Activated T-cell treated with anti-CD3 and anti-CD28 coated beads, Interleukin-2, amount 50 U/mL, for 24 hours (primary cell): Measurements from ENCODE around the gene MUC2.
A peak's percentile ranks its signal among the peaks of the same experiment; 100 is the strongest.

Experiments used
- DNase-seq: peaks from one replicate; pipeline ENCODE4 v3.0.0-alpha.2; 2020
- H3K27ac Mint-ChIP-seq: 2 replicates; pipeline ENCODE4 v1.8.0; 2020; ENCODE audit warnings: mild to moderate bottlenecking, mixed read lengths
- H3K27me3 Mint-ChIP-seq: 2 replicates; pipeline ENCODE4 v1.8.0; 2020; ENCODE audit warnings: mixed read lengths
- H3K36me3 Mint-ChIP-seq: 2 replicates; pipeline ENCODE4 v1.8.0; 2020; ENCODE audit warnings: low read depth, mixed read lengths
- H3K4me1 Mint-ChIP-seq: 2 replicates; pipeline ENCODE4 v1.8.0; 2020; ENCODE audit warnings: low read depth, mixed read lengths
- H3K4me3 Mint-ChIP-seq: 2 replicates; pipeline ENCODE4 v1.8.0; 2020; ENCODE audit warnings: mild to moderate bottlenecking, moderate library complexity, mixed read lengths
- H3K9me3 Mint-ChIP-seq: 2 replicates; pipeline ENCODE4 v1.8.0; 2020; ENCODE audit warnings: mixed read lengths

Gene MUC2

DNA sequence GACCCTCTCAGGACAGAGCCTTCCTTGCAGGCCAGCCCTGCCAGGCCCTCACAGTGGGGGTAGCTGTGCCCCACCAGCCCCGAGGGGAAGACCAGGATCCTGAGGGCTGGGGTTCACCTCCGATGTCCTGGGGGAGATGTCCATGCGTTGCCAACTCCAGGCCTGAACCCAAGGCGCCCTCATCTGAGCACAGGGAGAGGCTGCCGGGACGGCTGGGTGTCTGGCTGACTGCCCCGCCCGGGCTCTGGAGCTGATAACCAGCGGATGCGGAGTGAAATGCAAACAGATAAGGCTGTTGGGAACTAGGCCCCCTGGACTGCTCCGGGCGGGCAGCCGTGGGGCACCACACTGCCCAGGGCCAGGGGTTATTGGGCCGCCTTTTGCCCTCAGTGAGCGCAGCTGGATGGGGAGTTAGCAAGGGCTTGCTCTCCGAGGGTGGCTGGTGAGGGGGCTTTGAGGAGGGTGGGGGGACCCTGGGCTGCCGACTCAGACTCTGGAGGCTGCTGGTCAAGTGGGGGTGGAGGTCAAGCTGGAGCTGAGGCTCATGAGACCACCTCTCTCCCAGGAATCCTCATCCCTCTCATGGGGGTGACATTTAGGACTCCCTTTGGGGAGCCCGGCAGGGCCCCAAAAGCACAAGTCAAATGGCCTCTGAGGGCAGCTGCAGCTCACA, 32.6 kb upstream of the MUC2 start:
- Mint-ChIP-seq H3K9me3 (no peaks in the 10 kb centered on the region), H3K4me1 (no peaks in the 10 kb centered on the region), H3K27me3 (peaks cover 7% of the 10 kb centered on the region), H3K4me3 (no peak overlapping the region), H3K27ac (no peak overlapping the region), H3K36me3 (no peaks in the 10 kb centered on the region)
- no peak for DNase-seq

DNA sequence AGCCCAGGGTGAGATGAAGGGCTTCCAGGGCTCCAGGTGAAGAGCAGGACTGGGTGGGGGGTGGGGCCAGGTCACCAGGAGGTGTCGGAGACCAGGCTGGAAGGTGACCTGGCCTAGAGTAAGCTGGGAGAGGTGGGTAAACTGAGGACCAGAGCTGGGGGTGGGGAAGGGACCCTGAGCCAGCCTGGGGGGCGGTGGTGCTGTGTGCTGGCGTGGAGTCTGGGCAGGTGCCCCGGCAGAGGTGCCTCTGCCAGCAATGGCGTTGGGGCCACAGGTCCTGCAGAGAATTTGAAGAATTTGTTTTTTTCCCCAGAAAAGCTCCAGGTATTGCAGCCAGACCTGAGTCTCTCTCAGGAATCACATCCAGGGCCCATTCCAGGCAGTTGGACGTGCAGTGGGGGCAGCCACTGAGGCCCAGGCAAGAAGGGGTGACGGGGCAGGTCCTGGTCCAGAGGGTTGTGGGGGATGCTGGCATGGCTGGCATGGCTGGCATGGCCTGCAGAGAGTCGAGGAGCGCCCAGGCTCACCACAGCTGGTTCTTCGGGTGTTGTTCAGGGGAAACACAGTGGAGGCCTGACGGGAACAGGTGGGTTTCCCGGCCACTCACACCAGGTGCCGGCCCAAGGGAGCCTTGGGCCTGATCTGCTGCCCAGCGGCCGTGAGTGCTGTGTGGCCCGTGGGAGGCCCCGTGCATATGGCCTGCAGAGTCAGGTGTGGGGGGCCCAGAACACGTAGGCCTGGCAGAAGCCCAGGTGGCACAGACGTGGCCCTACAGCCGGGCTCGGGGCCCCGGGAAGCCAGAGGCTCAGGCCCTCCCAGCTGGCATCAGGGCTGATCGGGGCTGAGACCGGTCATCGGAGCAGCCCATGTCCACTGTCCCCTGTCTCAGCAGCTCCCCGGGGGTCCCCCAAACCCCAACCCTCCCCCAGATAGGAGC, 31.8 kb upstream of the MUC2 start:
- Mint-ChIP-seq H3K27ac (no peak overlapping the region), H3K4me3 (no peak overlapping the region), H3K36me3 (no peaks in the 10 kb centered on the region), H3K4me1 (no peaks in the 10 kb centered on the region), H3K27me3 (peaks cover 12% of the 10 kb centered on the region), H3K9me3 (no peaks in the 10 kb centered on the region)
- no peak for DNase-seq

DNA sequence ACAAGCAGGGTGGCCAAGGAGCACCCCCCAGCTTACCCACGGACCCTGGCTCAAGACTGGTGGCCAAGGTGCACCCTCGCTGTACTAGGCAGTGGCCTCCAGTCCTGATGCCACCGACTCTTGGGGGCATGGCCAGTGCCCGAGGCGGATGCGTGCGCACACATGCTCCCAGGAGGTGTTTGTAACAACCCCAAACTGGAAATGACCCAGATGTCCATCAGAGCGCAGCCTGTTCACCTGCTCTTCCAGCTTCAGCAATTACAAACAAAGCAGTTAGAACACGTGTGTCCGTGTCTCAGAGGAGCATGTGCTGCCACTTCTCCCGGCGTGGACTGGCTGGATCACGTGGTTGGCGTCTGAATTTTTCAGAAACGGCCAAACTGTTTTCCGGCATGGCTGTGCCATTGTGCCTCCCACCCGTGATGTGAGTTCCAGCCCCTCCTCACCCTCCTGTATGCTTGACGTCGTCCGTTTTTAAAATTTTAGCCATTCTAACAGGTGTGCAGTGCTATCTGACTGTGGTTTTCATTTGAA, 31.0 kb upstream of the MUC2 start:
- no peak for DNase-seq
- no peak overlapping the region for H3K27ac Mint-ChIP-seq
- H3K4me3 Mint-ChIP-seq, result no peak overlapping the region
- H3K4me1 Mint-ChIP-seq, result no peaks in the 10 kb centered on the region
- peaks cover 15% of the 10 kb centered on the region for H3K27me3 Mint-ChIP-seq
- H3K9me3 Mint-ChIP-seq, result no peaks in the 10 kb centered on the region
- no peaks in the 10 kb centered on the region for H3K36me3 Mint-ChIP-seq

DNA sequence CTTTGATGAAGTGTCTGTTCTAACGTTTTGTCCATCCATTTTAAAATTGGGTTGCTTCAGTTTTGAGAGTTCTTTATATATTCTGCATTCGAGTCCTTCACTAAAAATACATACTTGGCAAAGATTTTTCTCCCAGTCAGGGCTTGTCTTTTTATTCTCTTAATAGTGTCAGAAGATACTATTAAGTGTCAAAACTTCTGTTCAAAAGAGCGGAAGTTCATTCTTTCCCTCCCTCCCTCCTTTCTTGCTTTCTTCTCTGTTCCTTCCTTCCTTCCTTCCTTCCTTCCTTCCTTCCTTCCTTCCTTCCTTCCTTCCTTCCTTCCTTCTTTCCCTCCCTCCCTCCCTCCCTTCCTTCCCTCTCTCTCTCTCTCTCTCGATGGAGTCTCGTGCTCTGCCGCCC, 30.5 kb upstream of the MUC2 start:
- H3K36me3 Mint-ChIP-seq, result no peaks in the 10 kb centered on the region
- no peaks in the 10 kb centered on the region for H3K4me1 Mint-ChIP-seq

DNA sequence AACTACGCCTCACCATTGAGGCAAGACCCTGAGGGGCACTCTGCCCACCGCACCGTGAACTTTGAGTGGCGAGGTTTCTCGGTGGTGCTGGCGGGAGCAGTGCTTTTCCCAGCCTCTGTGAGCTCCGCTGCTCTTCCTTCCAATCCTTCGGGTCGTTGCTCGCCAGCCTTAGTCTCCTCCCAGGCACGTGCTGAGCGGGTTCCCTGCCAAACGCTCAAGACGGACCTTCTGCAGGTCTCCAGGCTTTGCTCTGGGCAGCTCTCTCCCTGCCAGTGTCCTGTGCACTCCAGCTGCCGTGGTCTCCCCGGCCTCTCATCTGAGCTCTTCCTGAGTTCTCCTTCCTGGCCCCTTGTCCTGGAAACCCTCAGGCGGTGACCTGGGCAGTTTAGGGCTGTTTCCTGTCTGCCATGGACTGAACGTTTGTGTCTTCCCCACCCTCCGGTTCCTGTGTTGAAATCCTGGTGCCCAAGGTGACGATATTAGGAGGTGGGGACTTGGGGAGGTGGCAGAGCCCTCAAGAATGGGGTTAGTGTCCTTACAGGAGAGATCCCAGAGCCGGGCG, 27.0 kb upstream of the MUC2 start:
- Mint-ChIP-seq H3K27ac (no peak overlapping the region), H3K4me3 (no peak overlapping the region), H3K27me3 (peaks cover 19% of the 10 kb centered on the region), H3K9me3 (no peaks in the 10 kb centered on the region), H3K36me3 (no peaks in the 10 kb centered on the region), H3K4me1 (peaks cover 2% of the 10 kb centered on the region)
- DNase-seq, result peak; percentile 19

More for the DNA sequence above, 30.5 kb upstream of the MUC2 start:
- no peaks in the 10 kb centered on the region for H3K9me3 Mint-ChIP-seq
- DNase-seq, result no peak
- H3K27ac Mint-ChIP-seq, result no peak overlapping the region
- H3K27me3 Mint-ChIP-seq, result peaks cover 17% of the 10 kb centered on the region
- H3K4me3 Mint-ChIP-seq, result no peak overlapping the region

DNA sequence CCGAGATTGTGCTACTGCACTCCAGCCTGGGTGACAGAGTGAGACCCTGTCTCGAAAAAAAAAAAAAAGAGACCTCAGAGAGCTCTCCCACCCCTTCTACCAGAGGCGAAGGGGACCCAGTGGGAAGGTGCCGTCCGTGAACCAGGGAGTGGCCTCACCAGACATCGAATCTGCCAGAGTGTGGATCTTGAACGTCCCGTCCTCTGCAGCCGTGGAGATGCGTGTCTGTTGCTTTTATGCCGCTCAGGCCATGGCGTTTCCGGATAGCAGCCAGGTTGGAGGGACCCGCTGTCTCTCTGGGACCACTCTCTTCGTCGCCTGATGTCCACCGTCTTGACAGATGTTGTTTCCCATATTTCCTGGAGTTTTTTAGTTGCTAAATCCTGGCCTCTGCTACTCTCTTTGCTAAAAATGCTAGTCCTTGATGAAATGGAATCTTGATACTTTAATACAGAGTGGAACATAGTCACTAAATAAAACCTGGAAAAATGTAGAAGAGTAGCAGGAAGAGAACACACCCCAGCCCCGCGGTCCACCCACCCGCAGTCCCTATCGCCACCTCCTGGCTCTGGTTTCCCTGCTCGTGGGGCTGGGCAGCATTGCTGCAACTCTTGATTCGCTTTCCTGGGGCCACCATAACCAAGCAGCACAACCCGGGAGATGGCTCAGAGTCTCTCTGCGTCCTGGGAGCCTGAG, 26.2 kb upstream of the MUC2 start:
- Mint-ChIP-seq H3K27ac (no peak overlapping the region), H3K27me3 (peaks cover 19% of the 10 kb centered on the region), H3K4me3 (no peak overlapping the region), H3K4me1 (peaks cover 2% of the 10 kb centered on the region), H3K36me3 (no peaks in the 10 kb centered on the region), H3K9me3 (no peaks in the 10 kb centered on the region)
- no peak for DNase-seq

DNA sequence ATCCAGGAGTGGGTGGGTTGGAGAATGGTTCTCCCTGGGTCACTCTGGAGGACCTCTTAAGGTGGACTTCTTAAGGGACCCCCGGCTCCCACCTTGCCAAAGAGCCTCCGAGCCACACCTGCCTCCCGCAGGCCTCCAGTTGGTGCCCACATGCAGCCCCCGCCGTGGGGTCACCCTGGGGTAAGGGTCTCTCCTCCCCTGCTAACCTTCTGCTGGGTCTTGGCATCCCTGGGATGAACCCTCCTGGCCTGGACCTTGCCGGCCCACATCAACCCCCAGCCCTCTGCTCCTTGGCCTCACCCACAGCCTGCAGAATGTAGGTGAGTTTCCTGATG, 25.6 kb upstream of the MUC2 start:
- no peaks in the 10 kb centered on the region for H3K9me3 Mint-ChIP-seq
- H3K27me3 Mint-ChIP-seq, result peaks cover 19% of the 10 kb centered on the region
- H3K27ac Mint-ChIP-seq, result no peak overlapping the region
- DNase-seq, result peak; percentile 11
- no peak overlapping the region for H3K4me3 Mint-ChIP-seq
- peaks cover 2% of the 10 kb centered on the region for H3K4me1 Mint-ChIP-seq
- no peaks in the 10 kb centered on the region for H3K36me3 Mint-ChIP-seq

DNA sequence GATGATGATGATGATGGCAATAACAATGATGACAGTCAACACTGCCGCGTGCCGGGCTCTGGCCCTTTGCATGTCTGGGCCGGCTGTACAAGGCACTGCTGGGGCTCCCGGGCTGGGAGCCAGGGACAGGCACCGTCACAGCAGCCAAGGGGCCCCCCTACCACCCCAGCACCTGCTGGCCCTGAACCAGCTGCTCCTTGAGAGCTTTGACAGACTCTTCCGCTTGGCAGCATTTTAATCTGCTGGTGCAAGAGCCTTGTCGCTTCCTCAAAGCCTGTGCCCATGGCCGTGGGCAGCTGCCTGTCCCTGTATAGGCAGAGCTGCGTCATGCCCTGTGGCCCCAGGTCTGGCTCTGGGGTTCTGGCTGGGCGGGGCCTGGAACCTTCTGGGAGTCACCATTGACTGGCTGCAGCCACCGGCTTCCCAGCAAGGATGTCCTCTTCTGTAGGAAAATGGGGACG, 25.2 kb upstream of the MUC2 start:
- H3K4me3 Mint-ChIP-seq, result no peak overlapping the region
- DNase-seq, result peak; percentile 23
- peaks cover 2% of the 10 kb centered on the region for H3K4me1 Mint-ChIP-seq
- H3K27ac Mint-ChIP-seq, result no peak overlapping the region
- H3K9me3 Mint-ChIP-seq, result no peaks in the 10 kb centered on the region
- no peaks in the 10 kb centered on the region for H3K36me3 Mint-ChIP-seq
- peaks cover 19% of the 10 kb centered on the region for H3K27me3 Mint-ChIP-seq

DNA sequence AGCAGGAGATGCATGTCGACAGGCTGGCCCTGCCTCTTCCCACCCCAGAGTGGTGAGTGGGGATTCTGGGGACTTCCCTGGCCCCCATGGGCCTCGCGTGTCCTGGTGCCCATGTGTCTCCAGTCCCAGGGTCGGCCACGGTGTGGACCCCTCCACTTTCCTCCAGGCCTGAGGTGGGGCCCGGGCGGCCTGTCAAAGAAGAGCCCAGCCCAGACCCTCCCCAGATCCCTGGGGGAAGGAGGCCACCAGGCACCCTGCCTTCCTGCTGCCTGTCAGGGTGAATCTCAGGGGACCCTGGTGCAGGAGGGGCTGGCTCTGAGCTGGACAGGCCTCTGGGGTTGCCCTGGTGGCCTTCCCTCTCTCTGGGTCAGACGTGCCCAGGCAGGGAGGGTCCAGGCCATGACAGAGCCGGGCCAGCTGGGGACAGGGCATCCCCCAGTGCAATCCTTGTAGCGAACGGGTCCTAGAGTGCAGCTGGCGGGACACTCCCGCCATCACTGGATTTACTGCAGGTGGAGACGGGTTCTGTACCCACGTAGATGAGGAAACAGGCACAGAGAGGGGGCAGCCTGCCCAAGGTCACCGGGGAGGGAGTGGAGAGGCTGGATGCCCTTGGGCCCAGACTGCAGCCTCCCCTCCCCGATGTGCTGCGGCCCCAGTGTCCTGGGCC, 24.6 kb upstream of the MUC2 start:
- Mint-ChIP-seq H3K9me3 (no peaks in the 10 kb centered on the region), H3K27me3 (peaks cover 19% of the 10 kb centered on the region), H3K4me3 (no peak overlapping the region), H3K27ac (no peak overlapping the region), H3K4me1 (peaks cover 2% of the 10 kb centered on the region), H3K36me3 (no peaks in the 10 kb centered on the region)
- peak; percentile 25 for DNase-seq

DNA sequence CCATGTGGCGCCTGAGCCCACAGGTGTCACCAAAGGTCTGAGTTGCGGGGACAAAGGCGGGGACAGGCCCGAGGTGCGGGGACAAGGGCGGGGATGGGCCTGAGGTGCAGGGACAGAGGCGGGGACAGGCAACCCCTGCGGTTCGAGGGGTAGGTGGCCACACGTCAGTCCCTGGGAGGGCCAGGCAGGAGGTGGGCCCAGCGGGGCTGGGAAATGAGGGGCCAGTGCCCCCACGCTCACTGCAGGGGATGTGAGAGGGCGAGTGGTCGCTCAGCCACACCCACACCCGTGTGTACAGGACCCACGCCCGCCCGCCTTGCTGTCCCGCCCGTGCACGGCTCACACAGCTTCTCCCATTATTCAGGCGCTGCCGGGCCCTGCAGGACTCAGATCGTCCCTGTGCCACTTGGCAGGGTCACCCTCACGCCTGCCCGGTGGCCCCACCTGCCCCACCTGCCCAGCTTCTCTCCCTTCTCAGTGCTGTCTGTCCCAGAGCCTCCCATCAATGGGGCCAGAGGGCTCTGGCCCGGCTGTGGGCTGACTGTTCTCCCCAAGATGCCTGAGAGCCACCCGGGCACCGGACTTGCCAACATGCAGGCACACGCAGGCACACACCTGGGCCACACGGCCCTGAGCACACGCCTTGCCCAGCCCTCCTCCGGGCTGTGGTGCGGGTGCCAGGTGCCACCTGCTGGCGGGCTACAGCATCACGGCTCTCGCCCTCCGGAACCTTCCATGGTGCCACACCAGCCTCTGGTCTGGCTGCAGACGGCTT, 23.9 kb upstream of the MUC2 start:
- H3K4me1 Mint-ChIP-seq, result peaks cover 2% of the 10 kb centered on the region
- H3K27ac Mint-ChIP-seq, result no peak overlapping the region
- peak; percentile 85 for DNase-seq
- H3K4me3 Mint-ChIP-seq, result no peak overlapping the region
- H3K9me3 Mint-ChIP-seq, result no peaks in the 10 kb centered on the region
- H3K27me3 Mint-ChIP-seq, result peaks cover 19% of the 10 kb centered on the region
- H3K36me3 Mint-ChIP-seq, result no peaks in the 10 kb centered on the region

DNA sequence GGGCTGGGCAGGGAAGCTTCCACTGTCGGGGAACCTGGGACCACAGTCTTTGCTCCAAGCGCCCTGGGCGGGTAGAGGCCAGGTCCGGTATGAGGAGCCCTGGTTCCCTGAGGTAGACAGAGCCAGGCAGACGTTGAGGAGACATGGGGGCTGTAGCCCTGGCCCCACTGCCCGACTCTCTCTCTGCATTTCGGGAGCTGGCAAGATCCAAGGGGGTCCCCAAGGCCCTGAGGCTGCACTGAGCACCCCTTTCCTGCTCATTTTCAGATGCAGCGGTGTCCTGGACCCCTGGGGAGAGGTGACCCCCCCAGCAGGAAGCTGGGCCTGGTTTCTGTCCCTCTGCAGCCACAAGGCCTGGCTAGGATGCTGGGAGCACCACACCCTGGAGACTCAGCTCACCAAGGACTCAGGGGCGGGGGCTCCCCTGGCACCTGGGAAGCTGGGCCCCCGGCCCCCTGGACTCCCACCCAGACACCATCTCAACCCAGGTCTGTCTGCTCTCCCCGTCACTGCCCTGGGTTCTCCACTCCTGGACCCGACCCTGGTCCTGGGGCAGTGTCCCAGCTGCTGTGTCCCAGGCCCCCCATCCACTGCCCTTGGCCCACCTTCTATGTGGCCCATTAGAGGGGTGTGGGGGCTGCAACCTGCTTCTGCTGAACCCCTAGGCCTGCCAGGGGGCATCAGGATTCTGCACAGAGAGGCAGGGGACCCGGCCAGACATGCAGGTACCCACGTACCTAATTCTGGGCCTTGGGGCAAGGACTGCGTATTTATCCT, 23.1 kb upstream of the MUC2 start:
- Mint-ChIP-seq H3K36me3 (no peaks in the 10 kb centered on the region), H3K4me3 (no peak overlapping the region), H3K27ac (no peak overlapping the region), H3K27me3 (peaks cover 19% of the 10 kb centered on the region), H3K9me3 (no peaks in the 10 kb centered on the region), H3K4me1 (peaks cover 2% of the 10 kb centered on the region)
- no peak for DNase-seq

DNA sequence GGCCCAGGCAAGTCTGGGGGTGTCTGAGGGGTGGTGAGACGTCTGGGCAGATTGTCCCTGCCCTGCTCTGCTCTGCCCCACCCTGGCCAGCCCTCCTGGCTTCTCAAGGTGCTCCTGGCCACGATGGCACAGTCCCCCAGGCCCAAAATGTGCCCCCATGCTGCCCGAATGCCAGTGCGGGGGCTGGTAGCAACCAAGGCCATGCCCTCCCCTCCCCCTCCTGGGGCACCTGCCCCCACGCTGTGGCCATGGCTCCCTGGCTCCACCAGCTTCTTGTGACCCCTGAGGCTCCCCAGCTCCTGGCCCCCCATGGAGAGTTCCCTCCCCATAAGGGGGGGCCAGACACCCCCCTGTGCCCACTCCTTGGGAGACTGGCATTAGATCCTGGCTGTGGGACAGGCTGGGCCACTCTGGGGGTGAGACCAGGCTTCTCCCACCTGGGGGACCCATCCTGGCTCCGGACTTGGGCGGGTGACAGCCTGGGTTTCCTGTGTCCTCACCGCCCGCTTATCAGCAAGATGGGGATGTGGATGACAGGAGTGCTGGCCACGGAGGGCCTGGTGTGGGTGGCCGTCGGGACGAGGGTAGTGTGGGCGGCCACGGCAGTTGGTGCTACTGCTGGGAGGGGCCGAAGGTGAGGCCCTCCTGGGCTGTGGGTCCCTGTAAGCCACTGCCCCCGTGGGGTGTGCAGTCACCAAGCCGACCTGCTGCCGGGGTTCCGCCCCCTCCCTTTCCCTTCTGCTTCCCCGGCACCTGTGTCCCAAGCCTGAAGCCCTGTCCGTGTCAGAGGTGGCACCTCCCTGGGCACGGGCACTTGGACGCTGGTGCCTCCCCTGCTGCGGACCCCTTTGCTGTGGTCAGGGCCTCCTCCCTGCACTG, 22.3 kb upstream of the MUC2 start:
- H3K4me1 Mint-ChIP-seq, result peaks cover 2% of the 10 kb centered on the region

More for the DNA sequence above, 22.3 kb upstream of the MUC2 start:
- no peaks in the 10 kb centered on the region for H3K9me3 Mint-ChIP-seq
- DNase-seq, result no peak
- H3K27ac Mint-ChIP-seq, result no peak overlapping the region
- H3K36me3 Mint-ChIP-seq, result no peaks in the 10 kb centered on the region
- no peak overlapping the region for H3K4me3 Mint-ChIP-seq
- peaks cover 17% of the 10 kb centered on the region for H3K27me3 Mint-ChIP-seq
